HepG2 (cell line): ENCODE results near the gene GNAI2. TPM values are rescaled to one million over a fixed set of nuclear protein-coding genes. Genes with fewer than 3 reads are reported as not detected.

Experiments used
- ATF4 ChIP-seq, 2 experiments: fragments of 450-650 bp in 1 of 2; sonication (generic) in 1 of 2; formaldehyde crosslinking; IDR thresholded peaks; 2 replicates each; pipeline versions ENCODE4 v1.5.0 to v1.8.0; 2020 to 2022; ENCODE audit warnings: mild to moderate bottlenecking in 1 of 2, missing genetic modification reagents in 1 of 2
- GPBP1L1 ChIP-seq: sonication (generic); formaldehyde crosslinking; IDR thresholded peaks from 2 replicates; pipeline ENCODE4 v1.5.0; 2020; ENCODE audit warnings: mild to moderate bottlenecking, missing genetic modification reagents
- HES4 ChIP-seq: sonication (generic); formaldehyde crosslinking; IDR thresholded peaks from 2 replicates; pipeline ENCODE4 v1.9.0; 2021; ENCODE audit warnings: mild to moderate bottlenecking, missing genetic modification reagents, borderline replicate concordance
- HNF4G ChIP-seq, 2 experiments: sonication (generic) in 1 of 2; formaldehyde crosslinking in 1 of 2; IDR thresholded peaks; 2 replicates each; pipeline versions ENCODE4 v1.4.0 to v1.6.1; 2011 to 2020; ENCODE audit warnings: borderline replicate concordance in 2 of 2, low read depth in 2 of 2, mild to moderate bottlenecking in 2 of 2, low read length in 1 of 2, missing genetic modification reagents in 1 of 2, moderate library complexity in 1 of 2
- KMT2A ChIP-seq: sonication (generic); formaldehyde crosslinking; IDR thresholded peaks from 2 replicates; pipeline ENCODE4 v1.4.0; 2020; ENCODE audit warnings: missing genetic modification reagents
- MAFG ChIP-seq: sonication (generic); formaldehyde crosslinking; IDR thresholded peaks from 2 replicates; pipeline ENCODE4 v1.5.1; 2020; ENCODE audit warnings: mild to moderate bottlenecking, missing genetic modification reagents
- MEF2D ChIP-seq: sonication (generic); formaldehyde crosslinking; IDR thresholded peaks from 2 replicates; pipeline ENCODE4 v1.5.1; 2020; ENCODE audit warnings: mild to moderate bottlenecking, missing genetic modification reagents
- MXD1 ChIP-seq: sonication (generic); formaldehyde crosslinking; IDR thresholded peaks from 2 replicates; pipeline ENCODE4 v1.4.0; 2020; ENCODE audit warnings: mild to moderate bottlenecking, missing genetic modification reagents
- NR2F1 ChIP-seq, 2 experiments: fragments of 450-650 bp in 1 of 2; formaldehyde crosslinking in 1 of 2; IDR thresholded peaks; 2 replicates each; pipeline versions ENCODE4 v1.5.0 to v1.6.1; 2016 to 2020; ENCODE audit warnings: mild to moderate bottlenecking in 1 of 2, missing compliant biosample characterization in 1 of 2, missing genetic modification reagents in 1 of 2, moderate library complexity in 1 of 2
- SAP130 ChIP-seq: IDR thresholded peaks from 2 replicates; pipeline ENCODE4 v1.6.1; 2016; ENCODE audit warnings: low read depth
- ZBTB2 ChIP-seq: sonication (generic); formaldehyde crosslinking; IDR thresholded peaks from 2 replicates; pipeline ENCODE4 v1.8.0; 2022; ENCODE audit warnings: low read depth, missing genetic modification reagents
- ZHX1 ChIP-seq: sonication (generic); formaldehyde crosslinking; IDR thresholded peaks from 2 replicates; pipeline ENCODE4 v1.8.1; 2022; ENCODE audit warnings: low read depth, mild to moderate bottlenecking, missing genetic modification reagents
- ZNF614 ChIP-seq: IDR thresholded peaks from 2 replicates; pipeline ENCODE4 v1.6.1; 2018; ENCODE audit warnings: missing biosample characterization, missing genetic modification reagents, inconsistent platforms, borderline replicate concordance
- ZNF749 ChIP-seq: sonication (generic); formaldehyde crosslinking; IDR thresholded peaks from 2 replicates; pipeline ENCODE4 v1.8.0; 2022; ENCODE audit warnings: mild to moderate bottlenecking, missing genetic modification reagents, moderate library complexity, borderline replicate concordance
- ZNF770 ChIP-seq: sonication (generic); formaldehyde crosslinking; IDR thresholded peaks from 2 replicates; pipeline ENCODE4 v1.5.0; 2020; ENCODE audit warnings: mild to moderate bottlenecking, missing genetic modification reagents
- ZNF83 ChIP-seq: sonication (generic); formaldehyde crosslinking; IDR thresholded peaks from 2 replicates; pipeline ENCODE4 v1.4.0; 2020; ENCODE audit warnings: missing genetic modification reagents, mild to moderate bottlenecking, borderline replicate concordance
- ZNF891 ChIP-seq: sonication (generic); formaldehyde crosslinking; IDR thresholded peaks from 2 replicates; pipeline ENCODE4 v1.5.0; 2020; ENCODE audit warnings: mild to moderate bottlenecking, missing genetic modification reagents
- polyA plus RNA-seq, 8 experiments: library from polyadenylated mRNA; depleted of rRNA in 3 of 8; stranded (reverse) in 7 of 8; unstranded in 1 of 8; fragments of >200 nt; fragmentation: Illumina TruSeq in 4 of 8; extraction: Trizol in 4 of 8; gene quantifications; 2 replicates each; pipeline versions ENCODE4 v1.2.1 to v1.2.3, GENCODE V29; 2011 to 2016; ENCODE audit warnings: low read depth in 4 of 8, missing spikeins in 1 of 8, mixed read lengths in 1 of 8; ENCODE audit not compliant: insufficient read depth in 1 of 8
- total RNA-seq, 5 experiments: library from RNA; depleted of rRNA; stranded (reverse); fragments of >200 nt; fragmentation: Illumina TruSeq; extraction: Trizol; gene quantifications; 2 replicates each; pipeline ENCODE4 v1.2.3, GENCODE V29; 2016; ENCODE audit warnings: low read depth in 1 of 5

The GNAI2 gene
- total and polyA plus RNA-seq, 2 of the 13 experiments (the other 11 are each of a cell fraction or from before 2014, with no cell fraction given) = 51.1 to 66.2 TPM

- TF ChIP-seq ZHX1 (CRISPR knock-in tag) (0 out of 2 replicates have a peak, but pooled peaks have one; percentile 36), HNF4G (IDR thresholded peaks at IDR 0.05; ENCODE audit: borderline replicate concordance, low read depth, low read length) (0 out of 2 replicates have a peak, but pooled peaks have one; percentile 24), HNF4G (CRISPR knock-in tag; IDR thresholded peaks at IDR 0.05; ENCODE audit: borderline replicate concordance, low read depth) (no peak), ZBTB2 (no peak), ZNF749 (CRISPR knock-in tag) (no peak), NR2F1 (CRISPR knock-in tag; IDR thresholded peaks at IDR 0.05) (no peak; a peak in 1 of 4 replicates), ATF4 (CRISPR knock-in tag; IDR thresholded peaks at IDR 0.05) (no peak), ZNF83 (CRISPR knock-in tag) (no peak), MAFG (no peak), KMT2A (no peak), ZNF614 (CRISPR knock-in tag) (no peak), HES4 (CRISPR knock-in tag) (0 out of 2 replicates have a peak, but pooled peaks have one; percentile 26), GPBP1L1 (CRISPR knock-in tag) (no peak), ZNF770 (CRISPR knock-in tag) (0 out of 2 replicates have a peak, but pooled peaks have one; percentile 35), ZNF891 (CRISPR knock-in tag) (peak; percentile 58), MXD1 (CRISPR knock-in tag) (no peak), SAP130 (CRISPR knock-in tag) (peak; percentile 57; the same call in 1 of the 2 replicates), MEF2D (CRISPR knock-in tag) (peak; percentile 62; the same call in 1 of the 2 replicates)
These were observed 14.4 kb upstream of the GNAI2 start (continued) for GRCh38 chr3:50221411-50222168.
